Adrenal gland (tissue), 12 donors: ENCODE results near the gene DISP2. TPM values are rescaled to one million over a fixed set of nuclear protein-coding genes. Genes with fewer than 3 reads are reported as not detected.

Experiments used
- DNase-seq, 7 donors: peaks; one replicate each; pipeline ENCODE4 v3.0.0-alpha.2; 2019 to 2020
- H3K27ac ChIP-seq, 5 donors: fragments of 200-600 bp; sonication (generic) in 4 of 5; 1 replicate in 3 of 5; 2 replicates in 2 of 5; pipeline versions ENCODE4 v1.5.1 to v1.8.0; 2016 to 2020; ENCODE audit warnings: mild to moderate bottlenecking in 1 of 5
- H3K27me3 ChIP-seq: fragments of 200-600 bp; 2 replicates; pipeline ENCODE4 v1.8.0; 2021
- H3K36me3 ChIP-seq, 2 donors: fragments of 200-600 bp; replicated peaks in 1 of 2; 1 replicate in 1 of 2; 2 replicates in 1 of 2; pipeline versions ENCODE4 v1.5.1 to v1.8.0; 2018 to 2022
- H3K4me1 ChIP-seq, 2 donors: fragments of 200-600 bp; replicated peaks in 1 of 2; 1 replicate in 1 of 2; 2 replicates in 1 of 2; pipeline versions ENCODE4 v1.5.1 to v1.8.0; 2018 to 2021
- H3K4me3 ChIP-seq, 4 donors: fragments of 200-600 bp; sonication (generic) in 3 of 4; one replicate each; pipeline ENCODE4 v1.5.1; 2016 to 2018
- H3K9me3 ChIP-seq, 3 donors: fragments of 200-600 bp; sonication (generic) in 1 of 3; replicated peaks in 1 of 3; 1 replicate in 2 of 3; 2 replicates in 1 of 3; pipeline versions ENCODE4 v1.5.1 to v1.8.0; 2016 to 2021
- CTCF ChIP-seq, 6 experiments: fragments of 450-650 bp in 4 of 6; fragments of 200-600 bp in 2 of 6; sonication (generic) in 1 of 6; IDR thresholded peaks; 1 replicate in 5 of 6; 2 replicates in 1 of 6; pipeline versions ENCODE4 v1.5.1 to v1.8.0; 2016 to 2021; ENCODE audit warnings: antibody characterized with exemption in 6 of 6, mild to moderate bottlenecking in 2 of 6, moderate library complexity in 1 of 6
- POLR2A ChIP-seq, 2 donors: fragments of 450-650 bp; IDR thresholded peaks; one replicate each; pipeline ENCODE4 v1.6.1; 2017; ENCODE audit warnings: antibody characterized with exemption in 2 of 2, mild to moderate bottlenecking in 2 of 2, moderate library complexity in 1 of 2
- WGBS, 4 donors: extraction: QIAGEN DNeasy Blood & Tissue Kit in 2 of 4; methylation state at CpG; one replicate each; pipeline versions ENCODE4 v1.1.5 to v1.1.7; 2013 to 2017; 5-methylcytosine and 5-hydroxymethylcytosine counted together
- intact Hi-C, 2 donors: fragments of 100-400 bp; cut with DNase I; formaldehyde crosslinking; loops; one replicate each; pipeline versions ENCODE4 v1.14.1 to v1.15.0; 2022 to 2023
- polyA plus RNA-seq, 3 donors: library from polyadenylated mRNA; stranded (reverse); fragments of 200-250 nt in 2 of 3; fragments of 350-450 nt in 1 of 3; fragmentation: Illumina TruSeq in 1 of 3; extraction: RNeasy Lipid Tissue Mini Kit (QIAGEN cat#74804) in 1 of 3; gene quantifications; one replicate each; pipeline ENCODE4 v1.2.3, GENCODE V29; 2013 to 2014
- total RNA-seq, 9 donors: library from RNA; depleted of rRNA in 4 of 9; stranded (reverse); fragments of >200 nt in 4 of 9; fragments of 120-200 nt in 1 of 9; fragmentation: NEBNext Ultra II Directional in 1 of 9; extraction: Animal tissue kit (Norgen Biotek cat#: 25700) in 1 of 9; gene quantifications; one replicate each; pipeline versions ENCODE4 v1.1.0 to v1.2.4, GENCODE V29; 2013 to 2023
- donor health status: healthy with polysubstance abuse.
- donor health status: Bipolar disorder and iron deficiency.
- donor health status: DM: yes; HTN: yes; CAD: no.
- donor health status: DM: no; HTN: no; CAD: no.
- donor health status: DM: no; HTN: no; CAD: no.
- donor health status: DM: yes; HTN: yes; CAD: no.

The DISP2 gene
- total and polyA plus RNA-seq, 12 donors: 0.36 to 19.4 (median 1.2) TPM; not detected in 1

GRCh38 chr15:40316931-40317330 lies 41.1 kb upstream of the DISP2 start:
- Histone ChIP-seq H3K4me3 (no peak overlapping the region), H3K27me3 (no peaks in the 10 kb centered on the region), H3K4me1 (peaks cover 2 to 7% of the 10 kb centered on the region in 2 donors), H3K9me3 (no peaks in the 10 kb centered on the region), H3K36me3 (no peaks in the 10 kb centered on the region), H3K27ac (no peak overlapping the region)
- no peak for DNase-seq
- intact Hi-C loops: no loop called here
- 72 to 83% (median 78%) methylated on average over 3 of the region's 3 CpGs for WGBS, 4 donors
- TF ChIP-seq CTCF (IDR thresholded peaks at IDR 0.05) (no peak), POLR2A (IDR thresholded peaks at IDR 0.05) (no peak)

GRCh38 chr15:40317580-40317979 lies 40.4 kb upstream of the DISP2 start:
- Histone ChIP-seq H3K27me3 (no peaks in the 10 kb centered on the region), H3K4me3 (no peak overlapping the region), H3K36me3 (no peaks in the 10 kb centered on the region), H3K27ac (no peak overlapping the region), H3K9me3 (no peaks in the 10 kb centered on the region), H3K4me1 (peaks cover 2 to 7% of the 10 kb centered on the region in 2 donors)
- intact Hi-C loops: no loop called here
- TF ChIP-seq POLR2A (IDR thresholded peaks at IDR 0.05) (no peak), CTCF (IDR thresholded peaks at IDR 0.05) (no peak)
- WGBS, 4 donors: 61 to 66% (median 64%) methylated on average over 4 of the region's 4 CpGs
- no peak for DNase-seq

- Histone ChIP-seq H3K4me1 (peaks cover 0 to 9% of the 10 kb centered on the region in 2 donors), H3K9me3 (no peaks in the 10 kb centered on the region), H3K27ac (no peak overlapping the region), H3K36me3 (no peaks in the 10 kb centered on the region), H3K27me3 (no peaks in the 10 kb centered on the region), H3K4me3 (no peak overlapping the region)
- no peak for DNase-seq
- 95 to 100% (median 98%) methylated on average over 1 of the region's 1 CpG for WGBS, 4 donors
- TF ChIP-seq POLR2A (IDR thresholded peaks at IDR 0.05) (no peak), CTCF (IDR thresholded peaks at IDR 0.05) (no peak)
- intact Hi-C loops: loop anchor here in 1 of 2 donors (5.0 kb wide), 1 partner anchor 102 kb away; no protein-coding TSS in a partner anchor
Measured at GRCh38 chr15:40320409-40320808, 37.6 kb upstream of the DISP2 start.

GRCh38 chr15:40320931-40321371 lies 37.1 kb upstream of the DISP2 start:
- DNase-seq: peak in 5 of 7 donors; percentile 61 to 86 (median 74)
- Histone ChIP-seq H3K27ac (no peak overlapping the region), H3K4me1 (peaks cover 0 to 15% of the 10 kb centered on the region in 2 donors), H3K36me3 (no peaks in the 10 kb centered on the region), H3K27me3 (no peaks in the 10 kb centered on the region), H3K9me3 (no peaks in the 10 kb centered on the region), H3K4me3 (no peak overlapping the region)
- TF ChIP-seq CTCF (IDR thresholded peaks at IDR 0.05) (peak; percentile 83 to 94 (median 86)), POLR2A (IDR thresholded peaks at IDR 0.05) (no peak)
- intact Hi-C loops: loop anchor here in 1 of 2 donors (5.0 kb wide), 1 partner anchor 101 kb away; no protein-coding TSS in a partner anchor
- 0 to 4% (median 1%) methylated on average over 2 of the region's 2 CpGs for WGBS, 4 donors
